GM12891 (cell line): Measurements from ENCODE around the gene TTC39A.

Experiments used
- POLR2A ChIP-seq: IDR thresholded peaks from 2 replicates; pipeline ENCODE4 v1.6.1; 2011; ENCODE audit warnings: low read depth, low read length, control low read depth
- SPI1 ChIP-seq: IDR thresholded peaks from 2 replicates; pipeline ENCODE4 v1.6.1; 2011; ENCODE audit warnings: low read depth, low read length, control low read depth

- TF ChIP-seq POLR2A (no peak), SPI1 (no peak)
Measured at GRCh38 chr1:51349862-51350261, 19.5 kb upstream of the TTC39A start.
